DND-41 (cell line): Measurements from ENCODE around the gene HSPH1.

Source experiments
- EZH2 ChIP-seq: IDR thresholded peaks from 3 replicates; pipeline ENCODE4 v1.6.1; 2012; ENCODE audit warnings: borderline replicate concordance, low read depth, mild to moderate bottlenecking, moderate library complexity, low read length, inconsistent platforms; ENCODE audit not compliant: severe bottlenecking
- TF ChIP-seq, protein P1 (sequence below): IDR thresholded peaks from 2 replicates; pipeline ENCODE4 v1.5.1; 2012; ENCODE audit warnings: borderline replicate concordance, low read length, moderate library complexity, mild to moderate bottlenecking; ENCODE audit not compliant: poor library complexity, severe bottlenecking; ENCODE audit errors: extremely low read depth

DNA sequence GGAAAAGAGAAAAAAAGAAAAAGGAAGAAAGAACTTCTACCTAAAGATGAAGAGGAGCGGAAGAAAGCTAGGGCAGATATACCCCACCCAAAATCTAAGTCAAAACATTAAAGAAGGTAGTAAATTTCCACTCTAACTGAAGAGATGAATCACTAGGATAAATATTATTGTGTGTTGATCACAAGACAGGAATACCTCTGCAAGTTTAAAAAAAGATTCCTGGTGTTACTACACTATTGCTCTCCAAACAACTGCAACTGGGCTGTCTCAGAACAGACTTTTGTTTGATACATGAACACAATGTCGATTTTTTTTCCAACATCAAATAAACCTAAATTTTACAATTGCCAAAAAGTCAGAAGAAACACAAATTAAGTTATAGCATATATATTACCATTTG is 6.8 kb downstream of the HSPH1 start:
- TF ChIP-seq, protein P1, sequence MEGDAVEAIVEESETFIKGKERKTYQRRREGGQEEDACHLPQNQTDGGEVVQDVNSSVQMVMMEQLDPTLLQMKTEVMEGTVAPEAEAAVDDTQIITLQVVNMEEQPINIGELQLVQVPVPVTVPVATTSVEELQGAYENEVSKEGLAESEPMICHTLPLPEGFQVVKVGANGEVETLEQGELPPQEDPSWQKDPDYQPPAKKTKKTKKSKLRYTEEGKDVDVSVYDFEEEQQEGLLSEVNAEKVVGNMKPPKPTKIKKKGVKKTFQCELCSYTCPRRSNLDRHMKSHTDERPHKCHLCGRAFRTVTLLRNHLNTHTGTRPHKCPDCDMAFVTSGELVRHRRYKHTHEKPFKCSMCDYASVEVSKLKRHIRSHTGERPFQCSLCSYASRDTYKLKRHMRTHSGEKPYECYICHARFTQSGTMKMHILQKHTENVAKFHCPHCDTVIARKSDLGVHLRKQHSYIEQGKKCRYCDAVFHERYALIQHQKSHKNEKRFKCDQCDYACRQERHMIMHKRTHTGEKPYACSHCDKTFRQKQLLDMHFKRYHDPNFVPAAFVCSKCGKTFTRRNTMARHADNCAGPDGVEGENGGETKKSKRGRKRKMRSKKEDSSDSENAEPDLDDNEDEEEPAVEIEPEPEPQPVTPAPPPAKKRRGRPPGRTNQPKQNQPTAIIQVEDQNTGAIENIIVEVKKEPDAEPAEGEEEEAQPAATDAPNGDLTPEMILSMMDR, result no peak
- TF ChIP-seq EZH2, result no peak
